NCI-H2029 treated with DMSO at 0.1 percent for 48 hours (cell line): ENCODE results near the gene SAMSN1.

Experiments used
- DNase-seq: peaks from one replicate; lab custom pipeline; 2025; lab: John Stamatoyannopoulos, UW

The SAMSN1 gene

GRCh38 chr21:14545906-14546480 lies at the start of gene SAMSN1:
Gene SAMSN1, minus strand, starts transcription at chr21:14546315. Its CDS starts 54 bp downstream, at chr21:14546261.
- DNase-seq = no peak

- DNase-seq = no peak
These were observed 49.3 kb upstream of the SAMSN1 start for GRCh38 chr21:14595449-14595848.

- DNase-seq = no peak
These were observed 48.9 kb upstream of the SAMSN1 start for GRCh38 chr21:14594967-14595366.

- no peak for DNase-seq
These were observed 47.1 kb upstream of the SAMSN1 start for GRCh38 chr21:14593230-14593629.

- no peak for DNase-seq
These were observed 46.3 kb upstream of the SAMSN1 start for GRCh38 chr21:14592296-14593000.

GRCh38 chr21:14591882-14592281 lies 45.8 kb upstream of the SAMSN1 start:
- no peak for DNase-seq

GRCh38 chr21:14591377-14591776 lies 45.3 kb upstream of the SAMSN1 start:
- DNase-seq = no peak

- DNase-seq = no peak
These were observed 43.9 kb upstream of the SAMSN1 start for GRCh38 chr21:14589855-14590563.

- no peak for DNase-seq
These were observed 41.2 kb upstream of the SAMSN1 start for GRCh38 chr21:14587266-14587665.

GRCh38 chr21:14585122-14585521 lies 39.0 kb upstream of the SAMSN1 start:
- DNase-seq = no peak

- no peak for DNase-seq
These were observed 38.4 kb upstream of the SAMSN1 start for GRCh38 chr21:14584357-14585095.

GRCh38 chr21:14583629-14584255 lies 37.6 kb upstream of the SAMSN1 start:
- DNase-seq = no peak

GRCh38 chr21:14582934-14583628 lies 37.0 kb upstream of the SAMSN1 start:
- no peak for DNase-seq

- DNase-seq = no peak
These were observed 35.9 kb upstream of the SAMSN1 start for GRCh38 chr21:14581902-14582457.

GRCh38 chr21:14573244-14573643 lies 27.1 kb upstream of the SAMSN1 start:
- no peak for DNase-seq

GRCh38 chr21:14572204-14572780 lies 26.2 kb upstream of the SAMSN1 start:
- no peak for DNase-seq

GRCh38 chr21:14569868-14570267 lies 23.8 kb upstream of the SAMSN1 start:
- DNase-seq = no peak

GRCh38 chr21:14569026-14569621 lies 23.0 kb upstream of the SAMSN1 start:
- DNase-seq = no peak

GRCh38 chr21:14567331-14568279 lies 21.5 kb upstream of the SAMSN1 start:
- no peak for DNase-seq
